H9 (cell line): Measurements from ENCODE around the gene KIF13A. TPM values are rescaled to one million over a fixed set of nuclear protein-coding genes. Genes with fewer than 3 reads are reported as not detected.

Source experiments
- DNase-seq: peaks from one replicate; pipeline ENCODE4 v3.0.0-alpha.2; 2017
- H2AFZ ChIP-seq: one replicate; pipeline ENCODE4 v1.6.1; 2013; ENCODE audit warnings: mild to moderate bottlenecking, low read length, control low read depth, moderate library complexity
- H2AK5ac ChIP-seq: 2 replicates; pipeline ENCODE4 v1.6.1; 2013; ENCODE audit warnings: low read length, control low read depth, mixed read lengths; ENCODE audit not compliant: insufficient read length
- H2BK120ac ChIP-seq: one replicate; pipeline ENCODE4 v1.6.1; 2013; ENCODE audit warnings: low read depth, mild to moderate bottlenecking, low read length, control low read depth, inconsistent platforms; ENCODE audit not compliant: poor library complexity, severe bottlenecking
- H2BK12ac ChIP-seq: 2 replicates; pipeline ENCODE4 v1.6.1; 2013; ENCODE audit warnings: low read length, control low read depth, mixed read lengths, low read depth; ENCODE audit not compliant: insufficient read length
- H2BK15ac ChIP-seq: 2 replicates; pipeline ENCODE4 v1.6.1; 2013; ENCODE audit warnings: low read depth, low read length, control low read depth
- H2BK20ac ChIP-seq: one replicate; pipeline ENCODE4 v1.6.1; 2013; ENCODE audit warnings: low read depth, mild to moderate bottlenecking, low read length, control low read depth, inconsistent platforms; ENCODE audit not compliant: poor library complexity, severe bottlenecking
- H2BK5ac ChIP-seq: 2 replicates; pipeline ENCODE4 v1.6.1; 2013; ENCODE audit warnings: low read length, control low read depth, mixed read lengths; ENCODE audit not compliant: insufficient read length
- H3K14ac ChIP-seq: 2 replicates; pipeline ENCODE4 v1.6.1; 2013; ENCODE audit warnings: low read length, control low read depth; ENCODE audit not compliant: insufficient read depth
- H3K18ac ChIP-seq: 2 replicates; pipeline ENCODE4 v1.6.1; 2013; ENCODE audit warnings: low read depth, mild to moderate bottlenecking, mixed read lengths, low read length, control low read depth; ENCODE audit not compliant: insufficient read length
- H3K23ac ChIP-seq: 2 replicates; pipeline ENCODE4 v1.6.1; 2013; ENCODE audit warnings: low read length, control low read depth, mixed read lengths, low read depth; ENCODE audit not compliant: insufficient read length
- H3K23me2 ChIP-seq: 2 replicates; pipeline ENCODE4 v1.6.1; 2013; ENCODE audit warnings: low read depth, mild to moderate bottlenecking, mixed read lengths, low read length, control low read depth; ENCODE audit not compliant: insufficient read length, poor library complexity, severe bottlenecking
- H3K27ac ChIP-seq: 2 replicates; pipeline ENCODE4 v1.5.1; 2013; ENCODE audit warnings: low read length, control low read depth, mixed read lengths, low read depth; ENCODE audit not compliant: insufficient read length
- H3K27me3 ChIP-seq: 2 replicates; pipeline ENCODE4 v1.6.1; 2013; ENCODE audit warnings: low read length, control low read depth, inconsistent platforms; ENCODE audit not compliant: insufficient read depth
- H3K4ac ChIP-seq: 2 replicates; pipeline ENCODE4 v1.6.1; 2013; ENCODE audit warnings: low read depth, mild to moderate bottlenecking, control low read depth, inconsistent platforms, low read length, moderate library complexity
- H3K4me1 ChIP-seq: 2 replicates; pipeline ENCODE4 v1.6.1; 2013; ENCODE audit warnings: low read length, control low read depth, inconsistent platforms; ENCODE audit not compliant: insufficient read depth
- H3K4me2 ChIP-seq: 2 replicates; pipeline ENCODE4 v1.6.1; 2013; ENCODE audit warnings: low read length, control low read depth, mixed read lengths; ENCODE audit not compliant: insufficient read length, insufficient read depth
- H3K56ac ChIP-seq: 2 replicates; pipeline ENCODE4 v1.6.1; 2013; ENCODE audit warnings: low read depth, mild to moderate bottlenecking, mixed read lengths, low read length, control low read depth; ENCODE audit not compliant: insufficient read length
- H3K79me1 ChIP-seq: 2 replicates; pipeline ENCODE4 v1.6.1; 2013; ENCODE audit warnings: low read depth, mild to moderate bottlenecking, moderate library complexity, low read length, control low read depth, inconsistent platforms; ENCODE audit not compliant: insufficient read depth, poor library complexity, severe bottlenecking
- H3K79me2 ChIP-seq: 2 replicates; pipeline ENCODE4 v1.6.1; 2013; ENCODE audit warnings: low read length, control low read depth, inconsistent platforms; ENCODE audit not compliant: insufficient read depth
- H3K9ac ChIP-seq: 2 replicates; pipeline ENCODE4 v1.6.1; 2013; ENCODE audit warnings: low read length, control low read depth, mixed read lengths; ENCODE audit not compliant: insufficient read length; ENCODE audit errors: extremely low read depth
- H3K9me3 ChIP-seq: one replicate; pipeline ENCODE4 v1.6.1; 2013; ENCODE audit warnings: low read depth, low read length, inconsistent platforms; ENCODE audit not compliant: control insufficient read depth
- H3T11ph ChIP-seq: one replicate; pipeline ENCODE4 v1.6.1; 2013; ENCODE audit warnings: mild to moderate bottlenecking, low read length, control low read depth, inconsistent platforms
- H4K20me1 ChIP-seq: one replicate; pipeline ENCODE4 v1.6.1; 2013; ENCODE audit not compliant: control insufficient read depth, insufficient read length, insufficient read depth
- H4K5ac ChIP-seq: 2 replicates; pipeline ENCODE4 v1.6.1; 2013; ENCODE audit warnings: low read depth, mild to moderate bottlenecking, mixed read lengths, low read length, control low read depth; ENCODE audit not compliant: insufficient read length
- H4K8ac ChIP-seq: replicated peaks from 2 replicates; pipeline ENCODE4 v1.6.1; 2013; ENCODE audit warnings: low read length, control low read depth, mixed read lengths, low read depth; ENCODE audit not compliant: insufficient read length
- H4K91ac ChIP-seq: 2 replicates; pipeline ENCODE4 v1.6.1; 2013; ENCODE audit warnings: low read depth, mild to moderate bottlenecking, moderate library complexity, mixed read lengths, low read length, control low read depth; ENCODE audit not compliant: insufficient read length
- H3K27ac Mint-ChIP-seq, 3 experiments: 2 replicates in 2 of 3; 3 replicates in 1 of 3; pipeline ENCODE4 v1.8.0; 2020 to 2021; ENCODE audit warnings: mixed read lengths in 3 of 3, mild to moderate bottlenecking in 1 of 3, moderate library complexity in 1 of 3
- H3K27me3 Mint-ChIP-seq: 2 replicates; pipeline ENCODE4 v1.8.0; 2021; ENCODE audit warnings: low read depth, mild to moderate bottlenecking, moderate library complexity, mixed read lengths
- H3K36me3 Mint-ChIP-seq, 3 experiments: 2 replicates in 2 of 3; 3 replicates in 1 of 3; pipeline ENCODE4 v1.8.0; 2020 to 2021; ENCODE audit warnings: low read depth in 3 of 3, mixed read lengths in 3 of 3; ENCODE audit not compliant: insufficient read depth in 1 of 3
- H3K4me1 Mint-ChIP-seq, 2 experiments: 2 replicates each; pipeline ENCODE4 v1.8.0; 2020; ENCODE audit warnings: mixed read lengths in 2 of 2
- H3K4me3 Mint-ChIP-seq, 2 experiments: 2 replicates in 1 of 2; 3 replicates in 1 of 2; pipeline ENCODE4 v1.8.0; 2020 to 2021; ENCODE audit warnings: mild to moderate bottlenecking in 2 of 2, mixed read lengths in 2 of 2, moderate library complexity in 1 of 2
- H3K9me3 Mint-ChIP-seq, 2 experiments: 2 replicates in 1 of 2; 3 replicates in 1 of 2; pipeline ENCODE4 v1.8.0; 2020; ENCODE audit warnings: mild to moderate bottlenecking in 2 of 2, mixed read lengths in 2 of 2, moderate library complexity in 1 of 2
- CTCF ChIP-seq: fragments of 200-600 bp; sonication (generic); conservative IDR thresholded peaks from 3 replicates; pipeline ENCODE4 v1.8.0; 2021; ENCODE audit warnings: antibody characterized with exemption, mild to moderate bottlenecking
- WGBS: extraction: QIAGEN DNeasy Blood & Tissue Kit; methylation state at CpG from one replicate; pipeline ENCODE4 v1.1.7; 2013; ENCODE audit warnings: missing lambda C conversion rate, low lambda C conversion rate, mixed read lengths; ENCODE audit not compliant: insufficient read length; ENCODE audit errors: extremely low coverage; 5-methylcytosine and 5-hydroxymethylcytosine counted together
- total RNA-seq: library from RNA; stranded (reverse); gene quantifications from 2 replicates; pipeline ENCODE4 v1.2.1, GENCODE V29; 2021

KIF13A gene
- total RNA-seq, 1 experiment from 2014 or later: 38.2 TPM

DNA sequence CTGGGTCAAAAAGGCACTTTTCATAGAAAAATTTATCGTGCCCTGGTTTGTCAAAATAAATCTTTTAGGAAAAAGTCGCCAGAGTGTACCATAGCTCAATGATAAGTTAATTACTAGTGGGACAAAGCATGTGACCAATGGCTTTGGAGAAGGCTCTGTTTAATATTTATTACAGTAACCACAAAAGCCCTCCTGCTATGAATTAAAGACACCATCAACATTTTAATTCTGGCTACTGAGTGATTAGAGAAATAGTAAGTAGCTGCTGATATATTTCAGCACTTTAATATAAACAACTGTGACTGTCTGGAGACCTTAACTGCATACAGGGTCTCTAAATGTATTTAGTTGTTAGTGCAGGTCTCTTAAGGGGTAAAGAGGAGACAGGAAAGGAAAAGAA lies 38.3 kb downstream of the KIF13A start:
- no CpG with 5 or more reads among the region's 2 CpGs for WGBS
- Histone ChIP-seq H3K23me2 (no peaks in the 10 kb centered on the region), H3K23ac (no peak overlapping the region), H3K56ac (no peak overlapping the region), H3K4ac (no peak overlapping the region), H3K79me2 (no peaks in the 10 kb centered on the region; the same call in 1 of the 2 replicates), H2BK120ac (no peak overlapping the region), H4K91ac (no peak overlapping the region), H4K20me1 (no peaks in the 10 kb centered on the region), H3K27me3 (no peaks in the 10 kb centered on the region), H3K79me1 (peaks cover 7% of the 10 kb centered on the region), H3K18ac (no peak overlapping the region), H3K14ac (no peak overlapping the region), H3K4me1 (no peaks in the 10 kb centered on the region; the same call in 1 of the 2 replicates), H2BK12ac (no peak overlapping the region), H3K9ac (no peak overlapping the region), H2BK15ac (no peak overlapping the region), H3K27ac (no peak overlapping the region), H4K8ac (no peak overlapping the region), H3K4me2 (no peak overlapping the region), H4K5ac (no peak overlapping the region), H2BK5ac (no peak overlapping the region), H2BK20ac (no peak overlapping the region), H2AK5ac (no peak overlapping the region), H2AFZ (no peak overlapping the region), H3T11ph (no peak overlapping the region), H3K9me3 (no peaks in the 10 kb centered on the region)
- Mint-ChIP-seq H3K36me3 (peaks cover 0 to 2% (median 0%) of the 10 kb centered on the region in 3 experiments; a peak in 1 of 7 replicates), H3K4me1 (peaks cover 18 to 20% of the 10 kb centered on the region in 2 experiments), H3K4me3 (no peak overlapping the region), H3K9me3 (no peaks in the 10 kb centered on the region), H3K27ac (no peak overlapping the region), H3K27me3 (no peaks in the 10 kb centered on the region)
- DNase-seq: no peak
- no peak for TF ChIP-seq CTCF
